Prostate gland (tissue), 2 donors: ENCODE measurements around the gene BAG5. TPM values are rescaled to one million over a fixed set of nuclear protein-coding genes. Genes with fewer than 3 reads are reported as not detected.

Source experiments
- DNase-seq: peaks from one replicate; pipeline ENCODE4 v3.0.0-alpha.2; 2019; ENCODE audit warnings: low spot score
- H3K27ac ChIP-seq, 2 donors: fragments of 200-600 bp; sonication (generic); 2 replicates each; pipeline ENCODE4 v1.5.1; 2017 to 2019
- H3K27me3 ChIP-seq: fragments of 200-600 bp; sonication (generic); replicated peaks from 2 replicates; pipeline ENCODE4 v1.5.1; 2019; ENCODE audit not compliant: insufficient read depth
- H3K36me3 ChIP-seq, 2 donors: fragments of 200-600 bp; sonication (generic); 1 replicate in 1 of 2; 2 replicates in 1 of 2; pipeline versions ENCODE4 v1.5.1 to v1.8.1; 2017 to 2019
- H3K4me1 ChIP-seq: fragments of 200-600 bp; sonication (generic); replicated peaks from 2 replicates; pipeline ENCODE4 v1.5.1; 2019
- H3K4me3 ChIP-seq, 2 donors: fragments of 200-600 bp; sonication (generic); 2 replicates each; pipeline ENCODE4 v1.5.1; 2017 to 2019
- H3K9me3 ChIP-seq: fragments of 200-600 bp; sonication (generic); 2 replicates; pipeline ENCODE4 v1.5.1; 2017
- CTCF ChIP-seq, 4 experiments: fragments of 200-600 bp in 2 of 4; fragments of 450-650 bp in 2 of 4; sonication (generic) in 2 of 4; IDR thresholded peaks; 1 replicate in 3 of 4; 2 replicates in 1 of 4; pipeline ENCODE4 v1.5.1; 2016 to 2019; ENCODE audit warnings: antibody characterized with exemption in 4 of 4, mild to moderate bottlenecking in 2 of 4, moderate library complexity in 2 of 4
- POLR2A ChIP-seq: fragments of 450-650 bp; IDR thresholded peaks from one replicate; pipeline ENCODE4 v1.6.1; 2016; ENCODE audit warnings: antibody characterized with exemption, mild to moderate bottlenecking
- POLR2AphosphoS5 ChIP-seq: sonication (generic); formaldehyde crosslinking; IDR thresholded peaks from one replicate; pipeline ENCODE4 v1.6.1; 2017; ENCODE audit warnings: antibody characterized with exemption
- WGBS: methylation state at CpG from one replicate; pipeline ENCODE4 v1.1.5; 2018; 5-methylcytosine and 5-hydroxymethylcytosine counted together
- intact Hi-C: fragments of 100-400 bp; cut with DNase I; formaldehyde crosslinking; loops from one replicate; pipeline ENCODE4 v1.14.2; 2022
- total RNA-seq, 2 donors: library from RNA; depleted of rRNA; stranded (reverse); fragments of >200 nt; gene quantifications; one replicate each; pipeline ENCODE4 v1.1.0, GENCODE V29; 2016

BAG5 gene
- total RNA-seq, 2 donors from 2014 or later = 31.2 to 33.3 TPM

GRCh38 chr14:103540821-103541708, 21.4 kb downstream of the BAG5 start:
- whole genome bisulfite sequencing = 41% methylated on average over 17 of the region's 17 CpGs
- TF ChIP-seq POLR2AphosphoS5 (no peak), POLR2A (no peak), CTCF (IDR thresholded peaks at IDR 0.05) (no peak)
- no peak for DNase-seq

GRCh38 chr14:103539056-103539825, 23.2 kb downstream of the BAG5 start:
- intact Hi-C loops = no loop called here
- Histone ChIP-seq H3K27me3 (no peaks in the 10 kb centered on the region), H3K4me1 (peaks cover 30% of the 10 kb centered on the region), H3K27ac (peak overlapping the region; percentile 56 to 61), H3K4me3 (no peak overlapping the region), H3K36me3 (no peaks in the 10 kb centered on the region), H3K9me3 (no peaks in the 10 kb centered on the region)
- TF ChIP-seq POLR2AphosphoS5 (no peak), POLR2A (no peak), CTCF (IDR thresholded peaks at IDR 0.05) (no peak)
- whole genome bisulfite sequencing = 76% methylated on average over 28 of the region's 28 CpGs
- no peak for DNase-seq

More at GRCh38 chr14:103540821-103541708, 21.4 kb downstream of the BAG5 start:
- Histone ChIP-seq H3K9me3 (no peaks in the 10 kb centered on the region), H3K4me3 (no peak overlapping the region), H3K4me1 (peaks cover 36% of the 10 kb centered on the region), H3K36me3 (no peaks in the 10 kb centered on the region), H3K27me3 (no peaks in the 10 kb centered on the region), H3K27ac (peak overlapping the region; percentile 64 to 68)
- intact Hi-C loops = no loop called here

DNA sequence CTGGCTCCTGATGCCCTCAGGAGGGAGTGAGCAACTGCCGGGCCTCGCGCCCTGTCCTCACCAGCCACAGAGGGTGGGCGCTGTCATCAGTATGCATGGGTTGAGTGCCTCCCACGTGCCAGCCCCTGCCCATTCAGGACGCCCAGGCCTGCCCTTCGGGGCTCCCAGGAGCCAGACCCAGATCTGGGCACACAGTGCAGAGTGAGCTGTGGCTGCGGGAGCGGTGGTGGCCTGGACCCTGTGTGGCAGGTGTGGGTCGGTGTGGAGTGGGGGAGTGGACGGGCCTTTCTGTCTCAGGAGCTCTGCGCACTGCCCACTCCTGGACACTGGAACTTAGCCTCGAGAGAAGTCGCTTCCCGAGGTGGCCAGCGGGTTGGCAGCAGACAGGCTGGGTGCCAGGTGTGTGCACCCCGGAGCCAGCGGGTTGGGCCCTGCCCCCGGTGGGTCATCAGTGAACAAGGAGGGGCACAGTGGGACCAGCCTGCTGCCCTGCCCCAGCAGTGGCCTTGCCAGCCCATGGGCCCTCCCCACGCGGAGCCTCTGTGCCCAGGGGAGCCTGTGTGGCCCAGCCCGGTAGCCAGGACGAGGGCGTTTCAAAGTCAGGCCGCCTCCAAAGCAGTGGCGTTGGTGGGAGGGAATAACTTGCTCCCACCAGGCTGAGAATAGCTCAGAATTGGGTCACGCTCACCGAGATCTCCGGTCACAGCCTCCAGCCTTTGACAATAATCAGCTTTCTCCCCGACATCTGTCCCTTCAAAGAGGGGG, 24.0 kb downstream of the BAG5 start:
- Histone ChIP-seq H3K9me3 (no peaks in the 10 kb centered on the region), H3K36me3 (no peaks in the 10 kb centered on the region), H3K27ac (peak overlapping the region; percentile 56 to 61), H3K4me3 (no peak overlapping the region), H3K4me1 (peaks cover 23% of the 10 kb centered on the region), H3K27me3 (no peaks in the 10 kb centered on the region)
- intact Hi-C loops = no loop called here
- 59% methylated on average over 17 of the region's 30 CpGs for WGBS
- TF ChIP-seq POLR2A (no peak), CTCF (IDR thresholded peaks at IDR 0.05) (no peak), POLR2AphosphoS5 (no peak)
- DNase-seq = no peak

- Histone ChIP-seq H3K4me1 (peaks cover 15% of the 10 kb centered on the region), H3K9me3 (no peaks in the 10 kb centered on the region), H3K36me3 (no peaks in the 10 kb centered on the region), H3K4me3 (no peak overlapping the region), H3K27me3 (no peaks in the 10 kb centered on the region), H3K27ac (no peak overlapping the region)
- no peak for TF ChIP-seq CTCF (IDR thresholded peaks at IDR 0.05)
- no peak for TF ChIP-seq POLR2AphosphoS5
- TF ChIP-seq POLR2A = no peak
- 78% methylated on average over 15 of the region's 18 CpGs for WGBS
- intact Hi-C loops = no loop called here
- DNase-seq = no peak
Observed at GRCh38 chr14:103537175-103537990, 25.1 kb downstream of the BAG5 start.
